Measurements from ENCODE around the gene NFIC.

NFIC gene

GRCh38 chr19:3365093-3365835, 1.1 kb upstream of the NFIC start:
- in situ Hi-C loops (cut with HindIII; ENCODE audit: low pct_unique_long_range_greater_than_20kb, low sequenced_read_pairs) = no loop called here
- DNase-seq (ENCODE audit: low read depth in 1 of 2, low spot score in 1 of 2) = peak in 1 of 2 experiments; percentile 59
- TF ChIP-seq JUND (IDR thresholded peaks at IDR 0.05; ENCODE audit: low read depth) = no peak

- in situ Hi-C loops (cut with HindIII; ENCODE audit: low pct_unique_long_range_greater_than_20kb, low sequenced_read_pairs) = no loop called here
- TF ChIP-seq JUND (IDR thresholded peaks at IDR 0.05; ENCODE audit: low read depth) = no peak
- peak in 1 of 2 experiments; percentile 65 for DNase-seq (ENCODE audit: low read depth in 1 of 2, low spot score in 1 of 2)
These were observed 607 bp downstream of the NFIC start for GRCh38 chr19:3366753-3367627.

GRCh38 chr19:3367628-3368440, 1.5 kb downstream of the NFIC start:
- in situ Hi-C loops (cut with HindIII; ENCODE audit: low pct_unique_long_range_greater_than_20kb, low sequenced_read_pairs) = no loop called here
- no peak for TF ChIP-seq JUND (IDR thresholded peaks at IDR 0.05; ENCODE audit: low read depth)
- no peak for DNase-seq (ENCODE audit: low read depth in 1 of 2, low spot score in 1 of 2)

GRCh38 chr19:3368441-3368795, 2.0 kb downstream of the NFIC start:
- TF ChIP-seq JUND (IDR thresholded peaks at IDR 0.05; ENCODE audit: low read depth) = no peak
- no peak for DNase-seq (ENCODE audit: low read depth in 1 of 2, low spot score in 1 of 2)
- in situ Hi-C loops (cut with HindIII; ENCODE audit: low pct_unique_long_range_greater_than_20kb, low sequenced_read_pairs) = no loop called here

GRCh38 chr19:3368848-3369336, 2.5 kb downstream of the NFIC start:
- DNase-seq (ENCODE audit: low read depth in 1 of 2, low spot score in 1 of 2) = no peak
- no peak for TF ChIP-seq JUND (IDR thresholded peaks at IDR 0.05; ENCODE audit: low read depth)
- in situ Hi-C loops (cut with HindIII; ENCODE audit: low pct_unique_long_range_greater_than_20kb, low sequenced_read_pairs) = no loop called here

GRCh38 chr19:3369337-3370213, 3.2 kb downstream of the NFIC start:
- no peak for DNase-seq (ENCODE audit: low read depth in 1 of 2, low spot score in 1 of 2)
- in situ Hi-C loops (cut with HindIII; ENCODE audit: low pct_unique_long_range_greater_than_20kb, low sequenced_read_pairs) = no loop called here
- no peak for TF ChIP-seq JUND (IDR thresholded peaks at IDR 0.05; ENCODE audit: low read depth)

GRCh38 chr19:3370214-3370720, 3.9 kb downstream of the NFIC start:
- in situ Hi-C loops (cut with HindIII; ENCODE audit: low pct_unique_long_range_greater_than_20kb, low sequenced_read_pairs) = no loop called here
- no peak for DNase-seq (ENCODE audit: low read depth in 1 of 2, low spot score in 1 of 2)
- no peak for TF ChIP-seq JUND (IDR thresholded peaks at IDR 0.05; ENCODE audit: low read depth)

- no peak for DNase-seq (ENCODE audit: low read depth in 1 of 2, low spot score in 1 of 2)
- TF ChIP-seq JUND (IDR thresholded peaks at IDR 0.05; ENCODE audit: low read depth) = no peak
- in situ Hi-C loops (cut with HindIII; ENCODE audit: low pct_unique_long_range_greater_than_20kb, low sequenced_read_pairs) = no loop called here
These were observed 4.6 kb downstream of the NFIC start for GRCh38 chr19:3370728-3371591.

- TF ChIP-seq JUND (IDR thresholded peaks at IDR 0.05; ENCODE audit: low read depth) = no peak
- in situ Hi-C loops (cut with HindIII; ENCODE audit: low pct_unique_long_range_greater_than_20kb, low sequenced_read_pairs) = no loop called here
- DNase-seq (ENCODE audit: low read depth in 1 of 2, low spot score in 1 of 2) = no peak
These were observed 6.0 kb downstream of the NFIC start for GRCh38 chr19:3372413-3372812.

- no peak for DNase-seq (ENCODE audit: low read depth in 1 of 2, low spot score in 1 of 2)
- no peak for TF ChIP-seq JUND (IDR thresholded peaks at IDR 0.05; ENCODE audit: low read depth)
- in situ Hi-C loops (cut with HindIII; ENCODE audit: low pct_unique_long_range_greater_than_20kb, low sequenced_read_pairs) = no loop called here
These were observed 7.6 kb downstream of the NFIC start for GRCh38 chr19:3373971-3374368.
